OCI-LY7 (cell line): ENCODE measurements around the gene FASTK. TPM values are rescaled to one million over a fixed set of nuclear protein-coding genes. Genes with fewer than 3 reads are reported as not detected.

Source experiments
- BruUV-seq: library from RNA; stranded (reverse); fragments of 400-500 nt; replicated peaks from 2 replicates; lab custom pipeline; 2021; lab: Mats Ljungman, UMichigan
- CTCF ChIA-PET: fragments of 300-600 bp; sonication (Branson Sonifier 250); formaldehyde crosslinking; loops from one replicate; lab custom pipeline; 2022; ENCODE audit warnings: antibody characterized with exemption; ENCODE audit not compliant: unreplicated experiment; lab: Charles Lee
- POLR2A ChIA-PET: fragments of 300-600 bp; sonication (Branson Sonifier 250); formaldehyde crosslinking; loops from one replicate; lab custom pipeline; 2022; ENCODE audit warnings: antibody characterized with exemption; lab: Charles Lee
- DNase-seq: peaks from one replicate; pipeline ENCODE4 v3.0.0-alpha.2; 2015; ENCODE audit warnings: low spot score
- H2AFZ ChIP-seq: fragments of 200-600 bp; sonication (generic), shearing (Covaris generic); 2 replicates; pipeline ENCODE4 v1.6.1; 2014; ENCODE audit warnings: mild to moderate bottlenecking, antibody characterized with exemption, low read length, moderate library complexity
- H3K27ac ChIP-seq: fragments of 200-600 bp; sonication (generic); 2 replicates; pipeline ENCODE4 v1.5.1; 2014; ENCODE audit warnings: mixed run types, low read depth, mild to moderate bottlenecking, moderate library complexity, low read length, inconsistent platforms; ENCODE audit not compliant: poor library complexity, severe bottlenecking
- H3K36me3 ChIP-seq: fragments of 200-600 bp; sonication (generic); 2 replicates; pipeline ENCODE4 v1.6.1; 2014; ENCODE audit warnings: mild to moderate bottlenecking, antibody characterized with exemption, low read length, moderate library complexity, mixed read lengths; ENCODE audit not compliant: insufficient read depth
- H3K4me1 ChIP-seq: fragments of 200-600 bp; sonication (generic); 2 replicates; pipeline ENCODE4 v1.5.1; 2014; ENCODE audit warnings: mild to moderate bottlenecking, low read length; ENCODE audit not compliant: insufficient read depth, poor library complexity, severe bottlenecking
- H3K4me2 ChIP-seq: fragments of 200-600 bp; sonication (generic); 2 replicates; pipeline ENCODE4 v1.6.1; 2014; ENCODE audit warnings: mild to moderate bottlenecking, low read length
- H3K4me3 ChIP-seq: fragments of 200-600 bp; sonication (generic); 2 replicates; pipeline ENCODE4 v1.5.1; 2014; ENCODE audit warnings: mild to moderate bottlenecking, low read depth, low read length; ENCODE audit not compliant: poor library complexity, severe bottlenecking
- H3K79me2 ChIP-seq: fragments of 200-600 bp; sonication (generic); 2 replicates; pipeline ENCODE4 v1.6.1; 2016; ENCODE audit warnings: low read depth, mild to moderate bottlenecking, low read length, moderate library complexity, mixed read lengths; ENCODE audit not compliant: insufficient read depth
- H3K9me2 ChIP-seq: fragments of 200-600 bp; sonication (generic); 2 replicates; pipeline ENCODE4 v1.6.1; 2016; ENCODE audit warnings: mild to moderate bottlenecking, low read length, mixed read lengths; ENCODE audit not compliant: insufficient read depth
- H3K9me3 ChIP-seq: fragments of 200-600 bp; sonication (generic); 2 replicates; pipeline ENCODE4 v1.6.1; 2014; ENCODE audit warnings: mild to moderate bottlenecking, mixed run types, low read length, mixed read lengths
- H4K20me1 ChIP-seq: fragments of 200-600 bp; sonication (generic); 2 replicates; pipeline ENCODE4 v1.6.1; 2014; ENCODE audit warnings: mild to moderate bottlenecking, antibody characterized with exemption, low read length, moderate library complexity, mixed read lengths; ENCODE audit not compliant: insufficient read depth
- CTCF ChIP-seq: fragments of 200-600 bp; sonication (generic); conservative IDR thresholded peaks from 2 replicates; pipeline ENCODE4 v1.5.1; 2014; ENCODE audit warnings: mild to moderate bottlenecking, antibody characterized with exemption, low read length, moderate library complexity, mixed read lengths
- EZH2phosphoT487 ChIP-seq: fragments of 200-600 bp; sonication (generic); IDR thresholded peaks from 2 replicates; pipeline ENCODE4 v1.6.1; 2018; ENCODE audit warnings: low read depth, borderline replicate concordance, mild to moderate bottlenecking, mixed run types, antibody characterized with exemption, low read length, moderate library complexity, mixed read lengths
- intact Hi-C: fragments of 100-400 bp; cut with micrococcal nuclease; formaldehyde crosslinking; loops from one replicate; pipeline ENCODE4 v1.10.0; 2022; ENCODE audit not compliant: unreplicated experiment
- total RNA-seq, 2 experiments: library from RNA; depleted of rRNA in 1 of 2; stranded (reverse); fragments of >200 nt in 1 of 2; shearing (Covaris generic) in 1 of 2; gene quantifications; 2 replicates each; pipeline ENCODE4 v1.2.3, GENCODE V29; 2014 to 2022

The FASTK gene
- total RNA-seq, 2 experiments from 2014 or later, result 90.5 to 118 TPM

- ChIA-PET CTCF (no interaction called here), POLR2A (no interaction called here)
- Histone ChIP-seq H3K4me2 (no peak overlapping the region), H2AFZ (no peak overlapping the region), H3K4me3 (no peak overlapping the region), H3K4me1 (peaks cover 4% of the 10 kb centered on the region), H3K36me3 (peaks cover 65% of the 10 kb centered on the region), H3K9me3 (no peaks in the 10 kb centered on the region), H4K20me1 (no peaks in the 10 kb centered on the region), H3K9me2 (no peaks in the 10 kb centered on the region), H3K27ac (no peak overlapping the region), H3K79me2 (no peaks in the 10 kb centered on the region)
- intact Hi-C loops, result no loop called here
- BruUV-seq, result no TSS peak
- no peak for DNase-seq
- TF ChIP-seq CTCF (no peak), EZH2phosphoT487 (no peak)
These were observed 14.2 kb downstream of the FASTK start for GRCh38 chr7:151066273-151066974.

GRCh38 chr7:151065516-151065915 lies 15.1 kb downstream of the FASTK start:
- intact Hi-C loops, result no loop called here
- H3K36me3 ChIP-seq, result peaks cover 56% of the 10 kb centered on the region
- no peak overlapping the region for H3K4me3 ChIP-seq
- no peak overlapping the region for H3K4me2 ChIP-seq
- TF ChIP-seq EZH2phosphoT487 (no peak), CTCF (no peak)
- BruUV-seq, result no TSS peak
- peaks cover 7% of the 10 kb centered on the region; the same call in 1 of the 2 replicates for H3K79me2 ChIP-seq
- no peak for DNase-seq
- no peak overlapping the region for H2AFZ ChIP-seq
- POLR2A ChIA-PET, result no interaction called here
- peaks cover 13% of the 10 kb centered on the region for H3K4me1 ChIP-seq
- no peak overlapping the region for H3K27ac ChIP-seq
- no peaks in the 10 kb centered on the region for H4K20me1 ChIP-seq
- H3K9me2 ChIP-seq, result no peaks in the 10 kb centered on the region
- no peaks in the 10 kb centered on the region for H3K9me3 ChIP-seq
- CTCF ChIA-PET, result no interaction called here

GRCh38 chr7:151064993-151065392 lies 15.6 kb downstream of the FASTK start:
- POLR2A ChIA-PET, result no interaction called here
- no TSS peak for BruUV-seq
- H3K36me3 ChIP-seq, result peaks cover 51% of the 10 kb centered on the region
- CTCF ChIA-PET, result no interaction called here
- intact Hi-C loops, result no loop called here
- DNase-seq, result no peak
- H2AFZ ChIP-seq, result no peak overlapping the region
- no peak overlapping the region for H3K27ac ChIP-seq
- no peaks in the 10 kb centered on the region for H4K20me1 ChIP-seq
- H3K4me1 ChIP-seq, result peaks cover 16% of the 10 kb centered on the region
- H3K4me2 ChIP-seq, result no peak overlapping the region
- H3K9me2 ChIP-seq, result no peaks in the 10 kb centered on the region
- TF ChIP-seq CTCF (no peak), EZH2phosphoT487 (no peak)
- no peak overlapping the region for H3K4me3 ChIP-seq
- peaks cover 12% of the 10 kb centered on the region; the same call in 1 of the 2 replicates for H3K79me2 ChIP-seq
- no peaks in the 10 kb centered on the region for H3K9me3 ChIP-seq
